Neutrophil (primary cell): ENCODE results near the gene TRIM41.
A peak's percentile ranks its signal among the peaks of the same experiment; 100 is the strongest.

Source experiments
- H3K27ac ChIP-seq: fragments of 200-600 bp; sonication (generic); 2 replicates; pipeline ENCODE4 v1.5.1; 2016; ENCODE audit warnings: mild to moderate bottlenecking, moderate library complexity
- H3K27me3 ChIP-seq: fragments of 200-600 bp; sonication (generic); 2 replicates; pipeline ENCODE4 v1.6.0; 2016; ENCODE audit warnings: mild to moderate bottlenecking
- H3K36me3 ChIP-seq: fragments of 200-600 bp; sonication (generic); 2 replicates; pipeline ENCODE4 v1.5.1; 2017
- H3K4me1 ChIP-seq, 2 experiments: fragments of 200-600 bp in 1 of 2; sonication (generic) in 1 of 2; 1 replicate in 1 of 2; 2 replicates in 1 of 2; pipeline versions ENCODE4 v1.5.1 to v1.6.1; 2013 to 2016; ENCODE audit warnings: low read depth in 1 of 2, low read length in 1 of 2, mild to moderate bottlenecking in 1 of 2, moderate library complexity in 1 of 2; ENCODE audit not compliant: control insufficient read depth in 1 of 2, insufficient read depth in 1 of 2
- H3K4me3 ChIP-seq, 2 experiments: fragments of 200-600 bp in 1 of 2; sonication (generic) in 1 of 2; 1 replicate in 1 of 2; 2 replicates in 1 of 2; pipeline ENCODE4 v1.5.1; 2013 to 2016; ENCODE audit warnings: low read depth in 1 of 2, low read length in 1 of 2, mild to moderate bottlenecking in 1 of 2, moderate library complexity in 1 of 2
- H3K9me3 ChIP-seq: fragments of 200-600 bp; sonication (generic); 2 replicates; pipeline ENCODE4 v1.5.1; 2016
- TF ChIP-seq, protein P1 (sequence below): fragments of 200-600 bp; sonication (generic); IDR thresholded peaks from 2 replicates; pipeline ENCODE4 v1.5.1; 2016; ENCODE audit warnings: antibody characterized with exemption

TRIM41 gene

GRCh38 chr5:181222630-181223057 lies 437 bp upstream of the TRIM41 start:
- Histone ChIP-seq H3K4me3 (peak overlapping the region; percentile 77 to 91), H3K27me3 (peaks cover 15% of the 10 kb centered on the region), H3K36me3 (no peaks in the 10 kb centered on the region), H3K4me1 (peaks cover 49 to 52% of the 10 kb centered on the region in 2 experiments), H3K27ac (peak overlapping the region; percentile 98), H3K9me3 (no peaks in the 10 kb centered on the region)
- TF ChIP-seq, protein P1, sequence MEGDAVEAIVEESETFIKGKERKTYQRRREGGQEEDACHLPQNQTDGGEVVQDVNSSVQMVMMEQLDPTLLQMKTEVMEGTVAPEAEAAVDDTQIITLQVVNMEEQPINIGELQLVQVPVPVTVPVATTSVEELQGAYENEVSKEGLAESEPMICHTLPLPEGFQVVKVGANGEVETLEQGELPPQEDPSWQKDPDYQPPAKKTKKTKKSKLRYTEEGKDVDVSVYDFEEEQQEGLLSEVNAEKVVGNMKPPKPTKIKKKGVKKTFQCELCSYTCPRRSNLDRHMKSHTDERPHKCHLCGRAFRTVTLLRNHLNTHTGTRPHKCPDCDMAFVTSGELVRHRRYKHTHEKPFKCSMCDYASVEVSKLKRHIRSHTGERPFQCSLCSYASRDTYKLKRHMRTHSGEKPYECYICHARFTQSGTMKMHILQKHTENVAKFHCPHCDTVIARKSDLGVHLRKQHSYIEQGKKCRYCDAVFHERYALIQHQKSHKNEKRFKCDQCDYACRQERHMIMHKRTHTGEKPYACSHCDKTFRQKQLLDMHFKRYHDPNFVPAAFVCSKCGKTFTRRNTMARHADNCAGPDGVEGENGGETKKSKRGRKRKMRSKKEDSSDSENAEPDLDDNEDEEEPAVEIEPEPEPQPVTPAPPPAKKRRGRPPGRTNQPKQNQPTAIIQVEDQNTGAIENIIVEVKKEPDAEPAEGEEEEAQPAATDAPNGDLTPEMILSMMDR: no peak

DNA sequence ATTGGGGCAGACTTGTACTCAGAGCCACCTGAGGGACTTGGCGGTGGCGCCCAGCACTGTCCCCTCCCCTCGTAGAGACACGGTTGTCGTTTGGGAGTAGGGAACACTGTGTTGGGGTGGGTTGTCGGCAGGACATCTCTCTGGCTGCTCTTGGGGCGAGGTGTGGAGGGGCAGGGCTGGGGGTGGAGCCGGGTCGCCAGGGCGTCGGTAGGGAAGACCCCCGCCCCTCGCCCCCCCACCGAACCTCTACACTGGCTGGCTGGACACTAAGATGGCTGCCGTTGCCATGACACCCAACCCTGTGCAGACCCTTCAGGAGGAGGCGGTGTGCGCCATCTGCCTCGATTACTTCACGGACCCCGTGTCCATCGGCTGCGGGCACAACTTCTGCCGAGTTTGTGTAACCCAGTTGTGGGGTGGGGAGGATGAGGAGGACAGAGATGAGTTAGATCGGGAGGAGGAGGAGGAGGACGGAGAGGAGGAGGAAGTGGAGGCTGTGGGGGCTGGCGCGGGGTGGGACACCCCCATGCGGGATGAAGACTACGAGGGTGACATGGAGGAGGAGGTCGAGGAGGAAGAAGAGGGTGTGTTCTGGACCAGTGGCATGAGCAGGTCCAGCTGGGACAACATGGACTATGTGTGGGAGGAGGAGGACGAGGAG lies 778 bp downstream of the TRIM41 start:
- Histone ChIP-seq H3K4me3 (peak overlapping the region; percentile 77 to 91), H3K9me3 (no peaks in the 10 kb centered on the region), H3K4me1 (peaks cover 37 to 40% of the 10 kb centered on the region in 2 experiments), H3K27ac (peak overlapping the region; percentile 98), H3K27me3 (peaks cover 3% of the 10 kb centered on the region), H3K36me3 (no peaks in the 10 kb centered on the region)
- TF ChIP-seq, protein P1: no peak

- Histone ChIP-seq H3K36me3 (peaks cover 7% of the 10 kb centered on the region), H3K4me3 (peak overlapping the region; percentile 77 to 91), H3K4me1 (peaks cover 37% of the 10 kb centered on the region in 2 experiments), H3K9me3 (no peaks in the 10 kb centered on the region), H3K27me3 (no peaks in the 10 kb centered on the region), H3K27ac (peak overlapping the region; percentile 98)
- TF ChIP-seq, protein P1: no peak
Measured at GRCh38 chr5:181224390-181225229, 1.5 kb downstream of the TRIM41 start.

- TF ChIP-seq, protein P1: no peak
- peaks cover 56% of the 10 kb centered on the region for H3K36me3 ChIP-seq
- H3K27me3 ChIP-seq: no peaks in the 10 kb centered on the region
- H3K4me3 ChIP-seq: no peak overlapping the region
- H3K4me1 ChIP-seq: peaks cover 8 to 12% of the 10 kb centered on the region in 2 experiments
- no peaks in the 10 kb centered on the region for H3K9me3 ChIP-seq
- H3K27ac ChIP-seq: no peak overlapping the region
Measured at GRCh38 chr5:181229996-181230395, 6.9 kb downstream of the TRIM41 start.

- TF ChIP-seq, protein P1: no peak
- Histone ChIP-seq H3K4me3 (no peak overlapping the region), H3K27ac (no peak overlapping the region), H3K4me1 (peaks cover 3 to 6% of the 10 kb centered on the region in 2 experiments), H3K36me3 (peaks cover 61% of the 10 kb centered on the region), H3K27me3 (no peaks in the 10 kb centered on the region), H3K9me3 (no peaks in the 10 kb centered on the region)
Measured at GRCh38 chr5:181230551-181230950, 7.5 kb downstream of the TRIM41 start.
